ENCODE results near the gene RPL39.
"Not testable (repeated sequence)": the region's sequence is repeated elsewhere in the genome, so short reads cannot be mapped to it uniquely, and the experiment has no call there.

DNA sequence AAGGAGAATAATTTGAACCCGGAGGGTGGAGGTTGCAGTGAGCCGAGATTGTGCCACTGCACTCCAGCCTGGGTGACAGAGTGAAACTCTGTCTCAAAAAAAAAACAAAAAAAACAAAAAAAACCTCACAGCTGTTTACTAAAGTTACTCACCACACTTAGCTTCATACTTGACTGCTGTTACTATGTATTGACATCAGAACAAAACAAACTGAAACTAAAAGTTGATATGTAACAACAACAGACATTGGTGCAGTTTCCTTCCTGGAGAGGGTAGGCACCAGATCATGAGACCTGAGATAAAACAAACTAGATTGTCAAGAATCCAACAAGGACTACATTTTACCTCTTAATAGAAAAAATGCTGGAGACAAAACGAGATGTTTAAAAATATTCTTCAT lies 30.3 kb upstream of the RPL39 start:
- TF ChIP-seq, protein P1, sequence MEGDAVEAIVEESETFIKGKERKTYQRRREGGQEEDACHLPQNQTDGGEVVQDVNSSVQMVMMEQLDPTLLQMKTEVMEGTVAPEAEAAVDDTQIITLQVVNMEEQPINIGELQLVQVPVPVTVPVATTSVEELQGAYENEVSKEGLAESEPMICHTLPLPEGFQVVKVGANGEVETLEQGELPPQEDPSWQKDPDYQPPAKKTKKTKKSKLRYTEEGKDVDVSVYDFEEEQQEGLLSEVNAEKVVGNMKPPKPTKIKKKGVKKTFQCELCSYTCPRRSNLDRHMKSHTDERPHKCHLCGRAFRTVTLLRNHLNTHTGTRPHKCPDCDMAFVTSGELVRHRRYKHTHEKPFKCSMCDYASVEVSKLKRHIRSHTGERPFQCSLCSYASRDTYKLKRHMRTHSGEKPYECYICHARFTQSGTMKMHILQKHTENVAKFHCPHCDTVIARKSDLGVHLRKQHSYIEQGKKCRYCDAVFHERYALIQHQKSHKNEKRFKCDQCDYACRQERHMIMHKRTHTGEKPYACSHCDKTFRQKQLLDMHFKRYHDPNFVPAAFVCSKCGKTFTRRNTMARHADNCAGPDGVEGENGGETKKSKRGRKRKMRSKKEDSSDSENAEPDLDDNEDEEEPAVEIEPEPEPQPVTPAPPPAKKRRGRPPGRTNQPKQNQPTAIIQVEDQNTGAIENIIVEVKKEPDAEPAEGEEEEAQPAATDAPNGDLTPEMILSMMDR (IDR thresholded peaks at IDR 0.05), result not testable (repeated sequence)
- TF ChIP-seq POLR2AphosphoS5 (IDR thresholded peaks at IDR 0.05), result not testable (repeated sequence)
